Parathyroid adenoma (tissue), 2 donors: ENCODE data around the gene CACUL1.

Source experiments
- H2AFZ ChIP-seq: fragments of 300-600 bp; sonication (generic); one replicate; pipeline ENCODE4 v1.7.0; 2017; ENCODE audit warnings: antibody characterized with exemption, mild to moderate bottlenecking
- H3K27ac ChIP-seq: fragments of 300-600 bp; sonication (generic); one replicate; pipeline ENCODE4 v1.7.0; 2017
- H3K27me3 ChIP-seq: fragments of 300-600 bp; sonication (generic); one replicate; pipeline ENCODE4 v1.7.0; 2017; ENCODE audit warnings: low read length; ENCODE audit not compliant: control insufficient read depth, insufficient read depth
- H3K36me3 ChIP-seq: fragments of 300-600 bp; sonication (generic); one replicate; pipeline ENCODE4 v1.7.0; 2017; ENCODE audit warnings: low read length; ENCODE audit not compliant: control insufficient read depth, insufficient read depth
- H3K4me1 ChIP-seq: fragments of 300-600 bp; sonication (generic); one replicate; pipeline ENCODE4 v1.7.0; 2017; ENCODE audit warnings: control low read depth
- H3K4me2 ChIP-seq: fragments of 300-600 bp; sonication (generic); one replicate; pipeline ENCODE4 v1.7.0; 2017; ENCODE audit warnings: low read length
- H3K4me3 ChIP-seq: fragments of 300-600 bp; sonication (generic); one replicate; pipeline ENCODE4 v1.7.0; 2017; ENCODE audit warnings: low read depth, low read length
- H3K79me2 ChIP-seq: fragments of 300-600 bp; sonication (generic); one replicate; pipeline ENCODE4 v1.7.0; 2017; ENCODE audit warnings: control low read depth
- H3K9ac ChIP-seq: fragments of 300-600 bp; sonication (generic); one replicate; pipeline ENCODE4 v1.7.0; 2017; ENCODE audit warnings: mild to moderate bottlenecking
- H3K9me3 ChIP-seq: fragments of 300-600 bp; sonication (generic); one replicate; pipeline ENCODE4 v1.7.0; 2017; ENCODE audit warnings: low read length; ENCODE audit not compliant: control insufficient read depth
- CTCF ChIP-seq: fragments of 300-600 bp; sonication (generic); IDR thresholded peaks from one replicate; pipeline ENCODE4 v1.7.0; 2017; ENCODE audit warnings: antibody characterized with exemption, mild to moderate bottlenecking
- donor health status: primary hyperparathyroidism.

The CACUL1 gene

GRCh38 chr10:118642228-118642627, 112.5 kb downstream of the CACUL1 start:
- Histone ChIP-seq H3K9me3 (no peaks in the 10 kb centered on the region), H3K4me2 (no peak overlapping the region), H3K27me3 (no peaks in the 10 kb centered on the region), H3K9ac (no peak overlapping the region), H3K36me3 (no peaks in the 10 kb centered on the region), H2AFZ (no peak overlapping the region), H3K79me2 (no peaks in the 10 kb centered on the region), H3K27ac (no peak overlapping the region), H3K4me3 (no peak overlapping the region), H3K4me1 (no peaks in the 10 kb centered on the region)
- TF ChIP-seq CTCF, result no peak

- Histone ChIP-seq H2AFZ (no peak overlapping the region), H3K36me3 (no peaks in the 10 kb centered on the region), H3K9ac (no peak overlapping the region), H3K27me3 (no peaks in the 10 kb centered on the region), H3K27ac (no peak overlapping the region), H3K4me3 (no peak overlapping the region), H3K79me2 (no peaks in the 10 kb centered on the region), H3K4me2 (no peak overlapping the region), H3K9me3 (no peaks in the 10 kb centered on the region), H3K4me1 (no peaks in the 10 kb centered on the region)
- no peak for TF ChIP-seq CTCF
These were observed 116.1 kb downstream of the CACUL1 start for GRCh38 chr10:118638680-118639079.

GRCh38 chr10:118635674-118636402, 118.9 kb downstream of the CACUL1 start:
- Histone ChIP-seq H2AFZ (no peak overlapping the region), H3K36me3 (no peaks in the 10 kb centered on the region), H3K27me3 (no peaks in the 10 kb centered on the region), H3K4me2 (no peak overlapping the region), H3K4me3 (no peak overlapping the region), H3K4me1 (no peaks in the 10 kb centered on the region), H3K9ac (no peak overlapping the region), H3K9me3 (no peaks in the 10 kb centered on the region), H3K27ac (no peak overlapping the region), H3K79me2 (no peaks in the 10 kb centered on the region)
- no peak for TF ChIP-seq CTCF

- no peak overlapping the region for H3K9ac ChIP-seq
- no peaks in the 10 kb centered on the region for H3K79me2 ChIP-seq
- no peak overlapping the region for H3K27ac ChIP-seq
- no peak overlapping the region for H3K4me2 ChIP-seq
- no peaks in the 10 kb centered on the region for H3K4me1 ChIP-seq
- no peaks in the 10 kb centered on the region for H3K27me3 ChIP-seq
- no peak for TF ChIP-seq CTCF
- no peak overlapping the region for H3K4me3 ChIP-seq
- H3K36me3 ChIP-seq, result no peaks in the 10 kb centered on the region
- no peaks in the 10 kb centered on the region for H3K9me3 ChIP-seq
- H2AFZ ChIP-seq, result no peak overlapping the region
These were observed 121.0 kb downstream of the CACUL1 start for GRCh38 chr10:118633786-118634185.

- no peak for TF ChIP-seq CTCF
- Histone ChIP-seq H3K9me3 (no peaks in the 10 kb centered on the region), H2AFZ (no peak overlapping the region)
These were observed 125.6 kb downstream of the CACUL1 start for GRCh38 chr10:118629211-118629610.

More at GRCh38 chr10:118629211-118629610, 125.6 kb downstream of the CACUL1 start:
- H3K4me3 ChIP-seq, result no peak overlapping the region
- no peaks in the 10 kb centered on the region for H3K4me1 ChIP-seq
- no peak overlapping the region for H3K4me2 ChIP-seq
- H3K9ac ChIP-seq, result no peak overlapping the region
- no peak overlapping the region for H3K27ac ChIP-seq
- no peaks in the 10 kb centered on the region for H3K79me2 ChIP-seq
- no peaks in the 10 kb centered on the region for H3K36me3 ChIP-seq
- no peaks in the 10 kb centered on the region for H3K27me3 ChIP-seq
